SU-DHL-6 (cell line): ENCODE results near the gene TMEM82.

Source experiments
- H2AFZ ChIP-seq: fragments of 200-600 bp; sonication (generic); 2 replicates; pipeline ENCODE4 v1.6.1; 2014; ENCODE audit warnings: low read depth, mild to moderate bottlenecking, moderate library complexity, mixed read lengths, antibody characterized with exemption, low read length; ENCODE audit not compliant: severe bottlenecking
- H3F3A ChIP-seq: fragments of 200-600 bp; shearing (Covaris generic); 2 replicates; pipeline ENCODE4 v1.6.0; 2016; ENCODE audit warnings: antibody characterized with exemption, mild to moderate bottlenecking; ENCODE audit not compliant: insufficient read depth
- H3K27ac ChIP-seq: fragments of 200-600 bp; sonication (generic); 2 replicates; pipeline ENCODE4 v1.5.1; 2016; ENCODE audit warnings: low read depth, mild to moderate bottlenecking, low read length, moderate library complexity, mixed read lengths
- H3K27me3 ChIP-seq: fragments of 200-600 bp; sonication (generic), shearing (Covaris generic); 2 replicates; pipeline ENCODE4 v1.6.0; 2014; ENCODE audit warnings: mild to moderate bottlenecking, low read length
- H3K36me3 ChIP-seq: fragments of 200-600 bp; sonication (generic); 2 replicates; pipeline ENCODE4 v1.6.1; 2014; ENCODE audit warnings: mild to moderate bottlenecking, low read length, mixed read lengths
- H3K4me2 ChIP-seq: fragments of 300-600, 200-600 bp; shearing (Covaris generic), sonication (generic); 2 replicates; pipeline ENCODE4 v1.6.0; 2014; ENCODE audit warnings: low read length, low read depth, mild to moderate bottlenecking; ENCODE audit not compliant: poor library complexity, severe bottlenecking
- H3K4me3 ChIP-seq: fragments of 200-600 bp; sonication (generic); 2 replicates; pipeline ENCODE4 v1.5.1; 2014; ENCODE audit warnings: antibody characterized with exemption, low read length, mild to moderate bottlenecking, mixed read lengths; ENCODE audit not compliant: insufficient read depth, poor library complexity, severe bottlenecking
- H3K79me2 ChIP-seq: fragments of 200-600 bp; sonication (generic); 2 replicates; pipeline ENCODE4 v1.6.1; 2014; ENCODE audit warnings: mild to moderate bottlenecking, low read length, moderate library complexity; ENCODE audit not compliant: insufficient read depth
- H3K9ac ChIP-seq: fragments of 200-600 bp; sonication (generic); 2 replicates; pipeline ENCODE4 v1.7.0; 2014; ENCODE audit warnings: mild to moderate bottlenecking, low read length
- H3K9me2 ChIP-seq: fragments of 200-600 bp; sonication (generic); replicated peaks from 2 replicates; pipeline ENCODE4 v1.6.1; 2014; ENCODE audit warnings: low read length; ENCODE audit not compliant: insufficient read depth
- H3K9me3 ChIP-seq: fragments of 200-600 bp; sonication (generic); 2 replicates; pipeline ENCODE4 v1.6.1; 2014; ENCODE audit warnings: low read length, mixed read lengths; ENCODE audit not compliant: insufficient read depth
- H4K20me1 ChIP-seq: fragments of 200-600 bp; sonication (generic); 2 replicates; pipeline ENCODE4 v1.6.1; 2014; ENCODE audit warnings: low read depth, mild to moderate bottlenecking, antibody characterized with exemption, low read length, moderate library complexity, mixed read lengths
- EZH2phosphoT487 ChIP-seq: fragments of 200-600 bp; sonication (generic), shearing (Covaris generic); conservative IDR thresholded peaks from 2 replicates; pipeline ENCODE4 v1.6.1; 2018; ENCODE audit warnings: mild to moderate bottlenecking, antibody characterized with exemption, low read length, moderate library complexity, mixed read lengths
- TF ChIP-seq, protein P1 (sequence below): fragments of 200-600 bp; sonication (generic); IDR thresholded peaks from one replicate; pipeline ENCODE4 v1.5.1; 2017; ENCODE audit warnings: antibody characterized with exemption, mild to moderate bottlenecking, low read length, moderate library complexity; ENCODE audit not compliant: insufficient read depth, poor library complexity, severe bottlenecking

TMEM82 gene

DNA sequence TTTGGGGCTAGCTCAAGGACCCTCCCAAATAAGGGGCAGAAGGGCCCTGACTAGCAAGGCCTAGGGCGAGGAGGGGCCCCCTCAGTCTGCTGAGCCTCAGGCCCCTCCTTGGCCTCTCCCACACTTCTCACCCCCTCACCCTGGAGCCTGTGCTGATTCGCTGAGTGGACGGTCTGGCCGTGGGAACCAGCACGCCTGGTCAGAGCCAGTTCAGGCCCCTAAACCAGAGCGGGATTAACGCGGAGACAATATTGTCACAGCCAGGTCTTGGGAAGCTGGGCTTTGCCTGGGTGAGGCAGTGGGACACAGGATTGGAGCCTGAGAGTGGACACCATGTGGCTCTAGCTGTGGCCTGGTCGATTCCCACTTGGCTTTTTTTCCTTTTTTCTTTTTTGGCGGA, 11.5 kb downstream of the TMEM82 start:
- no peak overlapping the region for H3K27ac ChIP-seq
- no peaks in the 10 kb centered on the region for H3K27me3 ChIP-seq
- no peak overlapping the region for H2AFZ ChIP-seq
- no peak overlapping the region for H3K4me3 ChIP-seq
- no peaks in the 10 kb centered on the region for H3K9me3 ChIP-seq
- H4K20me1 ChIP-seq = no peaks in the 10 kb centered on the region
- H3K36me3 ChIP-seq = no peaks in the 10 kb centered on the region
- no peak for TF ChIP-seq EZH2phosphoT487
- TF ChIP-seq, protein P1, sequence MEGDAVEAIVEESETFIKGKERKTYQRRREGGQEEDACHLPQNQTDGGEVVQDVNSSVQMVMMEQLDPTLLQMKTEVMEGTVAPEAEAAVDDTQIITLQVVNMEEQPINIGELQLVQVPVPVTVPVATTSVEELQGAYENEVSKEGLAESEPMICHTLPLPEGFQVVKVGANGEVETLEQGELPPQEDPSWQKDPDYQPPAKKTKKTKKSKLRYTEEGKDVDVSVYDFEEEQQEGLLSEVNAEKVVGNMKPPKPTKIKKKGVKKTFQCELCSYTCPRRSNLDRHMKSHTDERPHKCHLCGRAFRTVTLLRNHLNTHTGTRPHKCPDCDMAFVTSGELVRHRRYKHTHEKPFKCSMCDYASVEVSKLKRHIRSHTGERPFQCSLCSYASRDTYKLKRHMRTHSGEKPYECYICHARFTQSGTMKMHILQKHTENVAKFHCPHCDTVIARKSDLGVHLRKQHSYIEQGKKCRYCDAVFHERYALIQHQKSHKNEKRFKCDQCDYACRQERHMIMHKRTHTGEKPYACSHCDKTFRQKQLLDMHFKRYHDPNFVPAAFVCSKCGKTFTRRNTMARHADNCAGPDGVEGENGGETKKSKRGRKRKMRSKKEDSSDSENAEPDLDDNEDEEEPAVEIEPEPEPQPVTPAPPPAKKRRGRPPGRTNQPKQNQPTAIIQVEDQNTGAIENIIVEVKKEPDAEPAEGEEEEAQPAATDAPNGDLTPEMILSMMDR = no peak
- H3K9ac ChIP-seq = no peak overlapping the region
- H3F3A ChIP-seq = no peaks in the 10 kb centered on the region
- no peaks in the 10 kb centered on the region for H3K9me2 ChIP-seq
- no peak overlapping the region for H3K4me2 ChIP-seq
- no peaks in the 10 kb centered on the region for H3K79me2 ChIP-seq

DNA sequence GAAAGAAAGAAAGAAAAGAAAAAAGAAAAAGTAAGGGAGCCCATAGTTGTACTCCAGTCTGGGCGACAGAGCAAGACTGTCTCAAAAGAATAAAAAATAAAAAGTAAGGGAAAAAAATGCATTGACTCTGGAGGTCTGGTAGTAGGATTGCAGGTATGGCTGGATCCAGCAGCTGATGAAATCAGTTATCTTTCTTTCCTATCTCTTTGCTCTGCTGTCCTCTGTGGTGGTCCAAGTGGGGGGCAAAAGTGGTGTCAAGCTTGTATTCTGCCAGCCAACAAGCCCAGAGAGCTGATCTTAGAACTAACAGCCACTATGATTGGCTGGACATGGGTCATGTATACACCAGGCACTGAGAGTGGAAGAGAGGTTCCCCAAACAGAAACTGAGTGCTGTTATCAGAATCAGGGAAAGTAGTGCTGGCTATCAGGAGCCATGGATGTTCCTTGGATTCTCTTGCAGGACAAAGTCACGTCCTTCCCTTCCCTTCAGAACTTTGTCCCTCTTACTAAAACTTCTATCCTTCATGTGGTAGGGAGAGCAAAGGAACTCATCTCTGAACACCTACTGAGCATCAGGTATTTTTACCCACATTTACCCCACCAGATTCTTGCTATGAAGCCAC, 12.8 kb downstream of the TMEM82 start:
- Histone ChIP-seq H3K4me3 (no peak overlapping the region), H3K79me2 (no peaks in the 10 kb centered on the region), H2AFZ (no peak overlapping the region), H3K9me3 (no peaks in the 10 kb centered on the region), H3K9ac (no peak overlapping the region), H4K20me1 (no peaks in the 10 kb centered on the region), H3K27me3 (no peaks in the 10 kb centered on the region), H3K36me3 (no peaks in the 10 kb centered on the region), H3F3A (no peaks in the 10 kb centered on the region), H3K27ac (no peak overlapping the region), H3K4me2 (no peak overlapping the region), H3K9me2 (no peaks in the 10 kb centered on the region)
- TF ChIP-seq EZH2phosphoT487 = no peak
- TF ChIP-seq, protein P1 = no peak

DNA sequence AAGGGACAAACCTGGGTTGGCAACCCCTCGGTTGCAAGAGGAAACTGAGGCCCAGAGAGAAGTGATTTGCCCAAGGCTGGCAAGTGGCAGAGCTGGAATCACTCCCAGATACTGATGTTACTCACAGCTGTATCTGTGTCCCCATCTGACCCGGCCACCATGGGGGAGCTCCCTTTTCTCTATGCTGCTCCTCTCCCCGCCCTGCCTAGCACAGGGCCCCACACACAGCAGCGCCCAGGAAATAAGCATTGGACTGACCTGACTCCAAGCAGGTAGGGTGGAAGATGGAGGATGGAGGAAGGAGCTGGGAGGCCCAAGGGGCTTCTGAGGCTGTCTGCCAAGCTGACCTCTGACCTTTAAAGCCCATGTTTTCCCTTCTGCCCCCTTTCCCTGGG, 13.3 kb downstream of the TMEM82 start:
- no peak overlapping the region for H3K9ac ChIP-seq
- no peaks in the 10 kb centered on the region for H4K20me1 ChIP-seq
- no peaks in the 10 kb centered on the region for H3K36me3 ChIP-seq
- H3K27me3 ChIP-seq = no peaks in the 10 kb centered on the region
- H3K79me2 ChIP-seq = no peaks in the 10 kb centered on the region
- no peak overlapping the region for H3K4me3 ChIP-seq
- H2AFZ ChIP-seq = no peak overlapping the region
- no peak overlapping the region for H3K4me2 ChIP-seq
- H3K27ac ChIP-seq = no peak overlapping the region
- H3F3A ChIP-seq = no peaks in the 10 kb centered on the region
- H3K9me3 ChIP-seq = no peaks in the 10 kb centered on the region
- no peaks in the 10 kb centered on the region for H3K9me2 ChIP-seq
- TF ChIP-seq, protein P1 = no peak
- TF ChIP-seq EZH2phosphoT487 = no peak
